DND-41 (cell line): ENCODE results near the gene MYH9.
A peak's percentile ranks its signal among the peaks of the same experiment; 100 is the strongest.

Experiments
- ATAC-seq: fragments of 200-7000 bp; cut with Tn5 transposase; 3 replicates; pipeline ENCODE4 v1.9.1; 2021; ENCODE audit warnings: low read depth; ENCODE audit not compliant: insufficient read depth
- DNase-seq: peaks from one replicate; pipeline ENCODE4 v3.0.0-alpha.2; 2020
- H2AFZ ChIP-seq: 2 replicates; pipeline ENCODE4 v1.6.0; 2012; ENCODE audit warnings: low read depth, low read length
- H3K27ac ChIP-seq: 2 replicates; pipeline ENCODE4 v1.5.1; 2012; ENCODE audit warnings: low read length, inconsistent platforms
- H3K27me3 ChIP-seq: fragments of 200-600 bp; sonication (generic); 2 replicates; pipeline ENCODE4 v1.6.0; 2012; ENCODE audit warnings: low read length, mild to moderate bottlenecking, inconsistent platforms; ENCODE audit not compliant: insufficient read depth, poor library complexity
- H3K36me3 ChIP-seq: 2 replicates; pipeline ENCODE4 v1.5.1; 2012; ENCODE audit warnings: low read length, inconsistent platforms; ENCODE audit not compliant: insufficient read depth
- H3K4me1 ChIP-seq: 2 replicates; pipeline ENCODE4 v1.5.1; 2012; ENCODE audit warnings: mild to moderate bottlenecking, low read length; ENCODE audit not compliant: insufficient read depth
- H3K4me2 ChIP-seq: 2 replicates; pipeline ENCODE4 v1.6.0; 2012; ENCODE audit warnings: mild to moderate bottlenecking, moderate library complexity, low read length, inconsistent platforms; ENCODE audit not compliant: insufficient read depth
- H3K4me3 ChIP-seq, 2 experiments: fragments of 200-600 bp in 1 of 2; shearing (Covaris generic) in 1 of 2; 2 replicates each; pipeline ENCODE4 v1.5.1; 2012 to 2016; ENCODE audit warnings: inconsistent platforms in 2 of 2, low read length in 2 of 2, mild to moderate bottlenecking in 2 of 2, low read depth in 1 of 2, moderate library complexity in 1 of 2
- H3K79me2 ChIP-seq: 2 replicates; pipeline ENCODE4 v1.6.0; 2012; ENCODE audit warnings: low read length, inconsistent platforms; ENCODE audit not compliant: insufficient read depth
- H3K9ac ChIP-seq: 2 replicates; pipeline ENCODE4 v1.6.0; 2012; ENCODE audit warnings: low read depth, mild to moderate bottlenecking, inconsistent platforms, low read length, moderate library complexity
- H3K9me3 ChIP-seq: 2 replicates; pipeline ENCODE4 v1.5.1; 2012; ENCODE audit warnings: low read length, moderate library complexity, mild to moderate bottlenecking, inconsistent platforms; ENCODE audit not compliant: insufficient read depth, severe bottlenecking
- H4K20me1 ChIP-seq: 2 replicates; pipeline ENCODE4 v1.6.0; 2012; ENCODE audit warnings: low read length; ENCODE audit not compliant: insufficient read depth
- CTCF ChIP-seq: IDR thresholded peaks from 2 replicates; pipeline ENCODE4 v1.5.1; 2012; ENCODE audit warnings: borderline replicate concordance, low read length, moderate library complexity, mild to moderate bottlenecking; ENCODE audit not compliant: poor library complexity, severe bottlenecking; ENCODE audit errors: extremely low read depth
- EZH2 ChIP-seq: IDR thresholded peaks from 3 replicates; pipeline ENCODE4 v1.6.1; 2012; ENCODE audit warnings: borderline replicate concordance, low read depth, mild to moderate bottlenecking, moderate library complexity, low read length, inconsistent platforms; ENCODE audit not compliant: severe bottlenecking

Gene MYH9

GRCh38 chr22:36386351-36386899 is 1.3 kb downstream of the MYH9 start:
- Histone ChIP-seq H4K20me1 (peaks cover 46% of the 10 kb centered on the region), H3K4me3 (peak overlapping the region; percentile 62 to 73)

DNA sequence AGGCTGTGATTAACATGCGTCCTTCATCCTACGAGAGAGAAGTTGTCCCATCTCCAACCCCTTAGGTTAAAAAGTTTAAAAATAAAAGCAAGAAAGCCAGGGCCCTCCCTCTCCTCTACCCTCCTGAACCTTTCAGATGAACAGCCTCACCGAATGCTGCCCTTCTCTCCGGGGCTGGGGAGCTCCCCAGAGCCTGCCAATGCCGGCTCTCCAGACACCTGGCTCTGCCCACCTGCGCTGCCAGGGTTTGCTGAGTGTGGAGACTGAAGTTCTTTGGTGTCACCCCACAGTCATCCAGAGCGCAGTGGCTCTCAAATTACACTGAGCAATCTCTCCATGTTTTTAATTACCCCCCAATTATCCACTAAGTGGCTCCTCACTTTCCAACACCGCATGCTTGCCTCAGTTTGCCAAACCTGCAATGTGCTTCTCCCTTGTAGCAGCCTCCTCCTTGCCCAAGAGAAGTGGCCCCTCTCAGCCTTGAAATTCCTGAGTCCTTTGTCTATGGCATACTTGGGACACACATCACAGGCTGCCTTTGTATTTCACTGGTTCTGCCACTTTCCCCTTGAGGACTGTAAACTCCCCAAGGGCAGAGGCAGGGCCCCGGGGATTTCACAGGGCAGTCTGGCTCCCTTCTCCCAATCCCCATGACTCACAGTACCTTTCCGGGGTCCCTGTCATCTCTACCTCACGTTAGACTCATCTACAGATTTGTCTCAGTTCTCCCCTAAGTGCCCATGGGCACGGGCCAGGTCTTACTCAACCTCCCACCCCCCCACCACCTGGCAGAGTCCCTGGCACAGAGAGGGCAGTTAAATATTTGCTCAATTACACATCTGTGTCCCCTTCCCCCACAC is 2.0 kb downstream of the MYH9 start:
- Histone ChIP-seq H4K20me1 (peaks cover 53% of the 10 kb centered on the region), H3K9me3 (no peaks in the 10 kb centered on the region), H3K4me2 (peak overlapping the region; percentile 74), H2AFZ (no peak overlapping the region), H3K9ac (peak overlapping the region; percentile 82), H3K36me3 (peaks cover 33% of the 10 kb centered on the region), H3K4me1 (peaks cover 53% of the 10 kb centered on the region), H3K79me2 (peaks cover 75% of the 10 kb centered on the region), H3K4me3 (peak overlapping the region; percentile 62 to 73; a peak in 3 of 4 replicates), H3K27me3 (no peaks in the 10 kb centered on the region), H3K27ac (peak overlapping the region; percentile 69)
- no peak for ATAC-seq
- DNase-seq = peak; percentile 26
- TF ChIP-seq CTCF = no peak
- no peak for TF ChIP-seq EZH2

More at GRCh38 chr22:36386351-36386899, 1.3 kb downstream of the MYH9 start:
- Histone ChIP-seq H3K9ac (peak overlapping the region; percentile 82), H2AFZ (no peak overlapping the region), H3K36me3 (peaks cover 29% of the 10 kb centered on the region), H3K4me1 (peaks cover 51% of the 10 kb centered on the region), H3K27ac (peak overlapping the region; percentile 69), H3K79me2 (peaks cover 68% of the 10 kb centered on the region), H3K27me3 (no peaks in the 10 kb centered on the region), H3K9me3 (no peaks in the 10 kb centered on the region), H3K4me2 (peak overlapping the region; percentile 74)
- ATAC-seq (no peak), DNase-seq (peak; percentile 39)
- TF ChIP-seq CTCF = no peak
- TF ChIP-seq EZH2 = no peak

DNA sequence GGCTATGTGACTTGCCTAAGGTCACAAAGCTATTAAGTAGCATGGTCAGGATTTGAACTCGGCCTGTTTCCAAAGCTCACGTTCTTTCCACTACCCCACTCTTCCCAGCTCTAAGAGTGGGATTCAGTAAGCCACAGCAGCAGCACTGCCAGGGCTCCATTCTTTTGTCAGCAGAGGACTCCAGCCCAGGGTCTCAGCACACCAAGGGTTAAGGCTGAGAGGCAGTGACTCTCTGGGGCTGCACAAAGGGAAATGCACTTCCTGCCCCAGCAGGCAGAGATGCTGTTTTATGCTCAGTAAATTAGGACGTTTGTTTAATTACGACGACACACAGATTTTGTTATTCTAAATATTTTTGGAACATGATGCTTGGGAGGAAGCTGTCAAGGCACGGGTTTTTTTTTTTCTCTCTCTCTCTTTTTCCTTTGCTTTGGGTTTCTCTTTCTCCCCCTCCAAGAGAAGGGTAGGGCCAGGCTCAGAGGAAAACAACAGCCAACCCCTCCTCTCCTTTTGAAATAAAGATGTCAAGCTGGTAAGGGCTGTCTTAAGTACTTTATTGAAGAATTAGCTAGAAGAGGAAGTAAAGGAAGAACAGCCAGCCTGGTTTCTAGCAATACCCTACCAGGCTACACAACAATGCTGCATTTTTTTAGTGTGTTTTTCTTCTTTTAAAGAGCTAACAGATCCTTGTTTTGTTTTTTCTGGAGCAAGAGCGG is 2.8 kb downstream of the MYH9 start:
- no peak overlapping the region for H2AFZ ChIP-seq
- ATAC-seq (no peak), DNase-seq (peak; percentile 56)
- peaks cover 82% of the 10 kb centered on the region for H3K79me2 ChIP-seq
- H3K9ac ChIP-seq = peak overlapping the region; percentile 82
- H3K9me3 ChIP-seq = no peaks in the 10 kb centered on the region
- TF ChIP-seq CTCF (peak; percentile 23), EZH2 (no peak)
- peaks cover 39% of the 10 kb centered on the region for H3K36me3 ChIP-seq
- H3K4me1 ChIP-seq = peaks cover 59% of the 10 kb centered on the region
- peak overlapping the region; percentile 69 for H3K27ac ChIP-seq
- H3K4me3 ChIP-seq = peak overlapping the region in 1 of 2 experiments; percentile 73; a peak in 3 of 4 replicates
- peak overlapping the region; percentile 74 for H3K4me2 ChIP-seq
- H3K27me3 ChIP-seq = no peaks in the 10 kb centered on the region
- H4K20me1 ChIP-seq = peaks cover 60% of the 10 kb centered on the region
